ENCODE data around the gene ADAMTSL2. TPM values are rescaled to one million over a fixed set of nuclear protein-coding genes. Genes with fewer than 3 reads are reported as not detected.

The ADAMTSL2 gene
- total RNA-seq, 3 donors from 2014 or later (not counting 1 experiment from before 2014, with no cell fraction given): not detected

DNA sequence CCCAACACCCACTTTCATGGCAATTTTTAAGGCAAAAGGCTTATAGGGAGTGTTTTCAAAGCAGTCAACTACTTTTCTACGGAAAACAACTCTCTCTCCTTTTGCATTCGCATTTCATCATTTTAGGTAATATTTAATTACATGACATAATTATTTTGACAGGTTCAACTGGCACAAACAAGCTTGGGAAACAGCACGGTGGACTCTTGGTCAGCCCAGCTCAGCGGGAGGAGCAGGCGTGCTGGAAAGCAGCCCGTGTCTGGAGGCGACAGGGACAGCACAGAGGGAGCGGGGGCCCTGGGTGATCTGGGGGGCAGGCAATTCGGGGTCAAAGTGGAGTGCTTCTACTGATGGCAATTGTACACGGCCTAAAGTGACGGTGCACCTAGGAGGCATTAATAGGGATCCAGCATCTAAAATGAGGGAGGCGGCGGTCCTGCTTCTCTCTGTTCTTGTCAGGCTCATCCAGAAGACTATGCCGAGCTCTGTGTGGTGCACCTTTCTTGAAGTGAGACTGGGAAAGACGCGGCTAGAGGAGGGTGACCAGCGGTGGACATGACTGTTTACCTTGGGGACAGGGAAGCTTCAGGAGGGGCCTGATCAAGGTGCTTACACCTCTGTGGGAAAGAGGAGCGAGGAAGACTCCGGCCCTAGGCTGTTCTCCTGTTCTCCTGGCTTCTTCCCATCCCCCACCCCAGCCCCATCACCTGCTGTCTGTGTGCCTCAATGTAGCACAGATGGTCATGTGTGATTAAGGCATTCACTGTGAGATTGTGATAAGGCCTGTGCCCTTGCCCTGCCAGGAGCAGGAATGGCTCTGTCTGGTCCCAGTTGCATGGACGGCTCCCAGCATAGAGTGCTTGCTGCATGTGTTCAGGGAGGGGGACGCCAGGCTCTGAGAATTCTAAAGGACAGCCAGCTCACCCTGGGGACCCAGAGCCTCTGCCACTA, 13.1 kb upstream of the ADAMTSL2 start:
- H3K9me3 Mint-ChIP-seq: no peaks in the 10 kb centered on the region
- H3K27me3 ChIP-seq (ENCODE audit: control insufficient read depth, insufficient read depth, low read length): no peaks in the 10 kb centered on the region
- no peak overlapping the region for H3K27ac Mint-ChIP-seq
- no peaks in the 10 kb centered on the region for H3K4me1 Mint-ChIP-seq
- H3K27ac ChIP-seq (ENCODE audit: low read length): no peak overlapping the region
- intact Hi-C loops (cut with micrococcal nuclease): no loop called here
- no peaks in the 10 kb centered on the region for H3K36me3 ChIP-seq (ENCODE audit: control insufficient read depth, insufficient read depth, low read length)
- ATAC-seq (no peak), DNase-seq (no peak)
- TF ChIP-seq, protein P1, sequence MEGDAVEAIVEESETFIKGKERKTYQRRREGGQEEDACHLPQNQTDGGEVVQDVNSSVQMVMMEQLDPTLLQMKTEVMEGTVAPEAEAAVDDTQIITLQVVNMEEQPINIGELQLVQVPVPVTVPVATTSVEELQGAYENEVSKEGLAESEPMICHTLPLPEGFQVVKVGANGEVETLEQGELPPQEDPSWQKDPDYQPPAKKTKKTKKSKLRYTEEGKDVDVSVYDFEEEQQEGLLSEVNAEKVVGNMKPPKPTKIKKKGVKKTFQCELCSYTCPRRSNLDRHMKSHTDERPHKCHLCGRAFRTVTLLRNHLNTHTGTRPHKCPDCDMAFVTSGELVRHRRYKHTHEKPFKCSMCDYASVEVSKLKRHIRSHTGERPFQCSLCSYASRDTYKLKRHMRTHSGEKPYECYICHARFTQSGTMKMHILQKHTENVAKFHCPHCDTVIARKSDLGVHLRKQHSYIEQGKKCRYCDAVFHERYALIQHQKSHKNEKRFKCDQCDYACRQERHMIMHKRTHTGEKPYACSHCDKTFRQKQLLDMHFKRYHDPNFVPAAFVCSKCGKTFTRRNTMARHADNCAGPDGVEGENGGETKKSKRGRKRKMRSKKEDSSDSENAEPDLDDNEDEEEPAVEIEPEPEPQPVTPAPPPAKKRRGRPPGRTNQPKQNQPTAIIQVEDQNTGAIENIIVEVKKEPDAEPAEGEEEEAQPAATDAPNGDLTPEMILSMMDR (IDR thresholded peaks at IDR 0.05): no peak
- peaks cover 6% of the 10 kb centered on the region for H3K4me1 ChIP-seq (ENCODE audit: control insufficient read depth, insufficient read depth, low read length)
- 92% methylated on average over 18 of the region's 21 CpGs for WGBS (ENCODE audit: insufficient coverage)
- no peak overlapping the region for H3K4me3 Mint-ChIP-seq
- peaks cover 2 to 9% of the 10 kb centered on the region in 2 donors for H3K27me3 Mint-ChIP-seq (ENCODE audit: low read depth in 2 of 2)
- no peaks in the 10 kb centered on the region for H3K9me3 ChIP-seq (ENCODE audit: control insufficient read depth, insufficient read depth, low read length)
- H3K4me3 ChIP-seq (ENCODE audit: low read length): no peak overlapping the region
- no peaks in the 10 kb centered on the region for H3K36me3 Mint-ChIP-seq

DNA sequence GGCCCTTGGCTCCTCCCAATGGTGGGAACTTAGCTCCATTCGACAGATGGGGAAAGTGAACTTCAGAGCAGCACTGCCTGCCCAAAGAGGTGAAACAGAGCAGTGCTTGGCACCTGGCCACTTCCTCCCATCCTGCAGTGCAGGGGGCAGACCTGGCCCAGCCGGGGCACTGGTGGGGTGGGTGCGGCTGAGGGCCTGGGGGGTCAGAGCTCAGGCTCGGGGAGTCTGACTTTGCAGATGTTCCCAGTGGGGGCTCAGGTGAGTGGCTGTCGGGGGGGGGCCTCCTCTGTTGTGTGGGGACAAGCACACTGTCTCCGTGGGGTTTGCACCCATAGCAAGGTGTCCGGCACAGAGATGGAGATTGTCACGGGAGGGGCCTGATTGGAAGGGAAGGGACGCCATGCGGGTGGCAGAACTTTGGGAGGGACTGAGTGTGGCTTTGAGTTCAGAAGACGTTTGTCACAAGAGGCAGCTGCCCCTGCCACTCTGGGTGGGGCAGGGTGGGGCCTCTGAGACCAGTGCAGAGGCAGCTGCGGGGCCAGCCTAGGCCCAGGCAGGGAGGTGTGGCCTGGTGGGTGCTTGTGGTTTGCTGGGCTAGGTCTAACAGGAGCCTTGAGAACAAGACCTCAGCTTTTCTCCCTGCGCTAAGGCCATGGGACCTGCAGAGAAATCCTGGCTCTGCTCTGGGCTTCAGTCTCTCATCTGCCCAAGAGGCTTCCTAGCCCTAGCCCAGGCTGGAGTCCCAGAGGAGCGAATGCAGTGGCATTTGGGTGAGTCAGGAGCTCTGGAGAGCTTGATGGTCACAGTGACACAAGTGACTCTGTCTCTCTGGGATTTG, 12.2 kb upstream of the ADAMTSL2 start:
- intact Hi-C loops (cut with micrococcal nuclease): no loop called here

GRCh38 chr9:133523106-133523505, 11.4 kb upstream of the ADAMTSL2 start:
- Mint-ChIP-seq H3K36me3 (no peaks in the 10 kb centered on the region), H3K4me1 (no peaks in the 10 kb centered on the region), H3K9me3 (no peaks in the 10 kb centered on the region), H3K27me3 (ENCODE audit: low read depth in 2 of 2) (peaks cover 7 to 10% of the 10 kb centered on the region in 2 donors), H3K4me3 (no peak overlapping the region), H3K27ac (no peak overlapping the region)
- DNase-seq: no peak
- intact Hi-C loops (cut with micrococcal nuclease): no loop called here
- H3K27me3 ChIP-seq (ENCODE audit: control insufficient read depth, insufficient read depth, low read length): no peaks in the 10 kb centered on the region
- no peak for ATAC-seq
- TF ChIP-seq, protein P1 (IDR thresholded peaks at IDR 0.05): no peak
- H3K27ac ChIP-seq (ENCODE audit: low read length): no peak overlapping the region
- no peaks in the 10 kb centered on the region for H3K36me3 ChIP-seq (ENCODE audit: control insufficient read depth, insufficient read depth, low read length)
- H3K9me3 ChIP-seq (ENCODE audit: control insufficient read depth, insufficient read depth, low read length): no peaks in the 10 kb centered on the region
- 90% methylated on average over 8 of the region's 8 CpGs for WGBS (ENCODE audit: insufficient coverage)
- peaks cover 6% of the 10 kb centered on the region for H3K4me1 ChIP-seq (ENCODE audit: control insufficient read depth, insufficient read depth, low read length)
- H3K4me3 ChIP-seq (ENCODE audit: low read length): no peak overlapping the region

More for the DNA sequence above, 12.2 kb upstream of the ADAMTSL2 start:
- no peak overlapping the region for H3K4me3 ChIP-seq (ENCODE audit: low read length)
- ATAC-seq: no peak
- Mint-ChIP-seq H3K27me3 (ENCODE audit: low read depth in 2 of 2) (peaks cover 5 to 10% of the 10 kb centered on the region in 2 donors), H3K4me1 (no peaks in the 10 kb centered on the region), H3K4me3 (no peak overlapping the region), H3K27ac (no peak overlapping the region), H3K36me3 (no peaks in the 10 kb centered on the region), H3K9me3 (no peaks in the 10 kb centered on the region)
- DNase-seq: no peak
- H3K27ac ChIP-seq (ENCODE audit: low read length): no peak overlapping the region
- TF ChIP-seq, protein P1 (IDR thresholded peaks at IDR 0.05): no peak
- no peaks in the 10 kb centered on the region for H3K9me3 ChIP-seq (ENCODE audit: control insufficient read depth, insufficient read depth, low read length)
- H3K27me3 ChIP-seq (ENCODE audit: control insufficient read depth, insufficient read depth, low read length): no peaks in the 10 kb centered on the region
- H3K36me3 ChIP-seq (ENCODE audit: control insufficient read depth, insufficient read depth, low read length): no peaks in the 10 kb centered on the region
- 61% methylated on average over 14 of the region's 14 CpGs for WGBS (ENCODE audit: insufficient coverage)
- H3K4me1 ChIP-seq (ENCODE audit: control insufficient read depth, insufficient read depth, low read length): peaks cover 6% of the 10 kb centered on the region

All from natural killer cell (primary cell).